Measurements from ENCODE around the gene CEACAM20.
"Not testable (repeated sequence)": the region's sequence is repeated elsewhere in the genome, so short reads cannot be mapped to it uniquely, and the experiment has no call there.

The CEACAM20 gene

GRCh38 chr19:44550976-44551375 lies 21.5 kb upstream of the CEACAM20 start:
- not testable (repeated sequence) for H3K9me3 ChIP-seq (ENCODE audit: control insufficient read depth in 5 of 5, low read length in 5 of 5); H3K9ac ChIP-seq (ENCODE audit: low read length in 5 of 5); H3K27me3 ChIP-seq (ENCODE audit: control insufficient read depth in 5 of 5, insufficient read depth in 4 of 5, low read length in 5 of 5); H3K4me3 ChIP-seq (ENCODE audit: low read depth in 1 of 5, low read length in 5 of 5); H3K36me3 ChIP-seq (ENCODE audit: control insufficient read depth in 5 of 5, insufficient read depth in 5 of 5, low read length in 5 of 5); H3K4me1 ChIP-seq (ENCODE audit: control insufficient read depth in 5 of 5, insufficient read depth in 5 of 5, low read length in 5 of 5); H3K27ac ChIP-seq (ENCODE audit: low read depth, low read length)

GRCh38 chr19:44549507-44549906 lies 20.0 kb upstream of the CEACAM20 start:
- no peak overlapping the region for H3K4me3 ChIP-seq (ENCODE audit: low read depth in 1 of 5, low read length in 5 of 5)
- no peak overlapping the region for H3K27ac ChIP-seq (ENCODE audit: low read depth, low read length)
- H3K9ac ChIP-seq (ENCODE audit: low read length in 5 of 5): no peak overlapping the region
- H3K36me3 ChIP-seq (ENCODE audit: control insufficient read depth in 5 of 5, insufficient read depth in 5 of 5, low read length in 5 of 5): no peaks in the 10 kb centered on the region
- H3K4me1 ChIP-seq (ENCODE audit: control insufficient read depth in 5 of 5, insufficient read depth in 5 of 5, low read length in 5 of 5): no peaks in the 10 kb centered on the region
- H3K27me3 ChIP-seq (ENCODE audit: control insufficient read depth in 5 of 5, insufficient read depth in 4 of 5, low read length in 5 of 5): peaks cover 0 to 5% (median 0%) of the 10 kb centered on the region in 5 donors
- peaks cover 0 to 3% (median 0%) of the 10 kb centered on the region in 5 donors for H3K9me3 ChIP-seq (ENCODE audit: control insufficient read depth in 5 of 5, low read length in 5 of 5)

- Histone ChIP-seq H3K27ac (ENCODE audit: low read depth, low read length) (no peak overlapping the region), H3K27me3 (ENCODE audit: control insufficient read depth in 5 of 5, insufficient read depth in 4 of 5, low read length in 5 of 5) (peaks cover 0 to 8% (median 2%) of the 10 kb centered on the region in 5 donors), H3K36me3 (ENCODE audit: control insufficient read depth in 5 of 5, insufficient read depth in 5 of 5, low read length in 5 of 5) (no peaks in the 10 kb centered on the region), H3K4me3 (ENCODE audit: low read depth in 1 of 5, low read length in 5 of 5) (no peak overlapping the region), H3K9ac (ENCODE audit: low read length in 5 of 5) (no peak overlapping the region), H3K4me1 (ENCODE audit: control insufficient read depth in 5 of 5, insufficient read depth in 5 of 5, low read length in 5 of 5) (no peaks in the 10 kb centered on the region), H3K9me3 (ENCODE audit: control insufficient read depth in 5 of 5, low read length in 5 of 5) (peaks cover 0 to 2% (median 0%) of the 10 kb centered on the region in 5 donors)
Observed at GRCh38 chr19:44548736-44549135, 19.3 kb upstream of the CEACAM20 start.

- H3K9me3 ChIP-seq (ENCODE audit: control insufficient read depth in 5 of 5, low read length in 5 of 5): peaks cover 0 to 3% (median 0%) of the 10 kb centered on the region in 5 donors
- no peaks in the 10 kb centered on the region for H3K4me1 ChIP-seq (ENCODE audit: control insufficient read depth in 5 of 5, insufficient read depth in 5 of 5, low read length in 5 of 5)
- H3K4me3 ChIP-seq (ENCODE audit: low read depth in 1 of 5, low read length in 5 of 5): no peak overlapping the region
- H3K36me3 ChIP-seq (ENCODE audit: control insufficient read depth in 5 of 5, insufficient read depth in 5 of 5, low read length in 5 of 5): no peaks in the 10 kb centered on the region
- no peak overlapping the region for H3K27ac ChIP-seq (ENCODE audit: low read depth, low read length)
- H3K9ac ChIP-seq (ENCODE audit: low read length in 5 of 5): no peak overlapping the region
- H3K27me3 ChIP-seq (ENCODE audit: control insufficient read depth in 5 of 5, insufficient read depth in 4 of 5, low read length in 5 of 5): peaks cover 0 to 8% (median 5%) of the 10 kb centered on the region in 5 donors
Observed at GRCh38 chr19:44544031-44544430, 14.6 kb upstream of the CEACAM20 start.

GRCh38 chr19:44542671-44543070 lies 13.2 kb upstream of the CEACAM20 start:
- H3K9me3 ChIP-seq (ENCODE audit: control insufficient read depth in 5 of 5, low read length in 5 of 5): peaks cover 0 to 3% (median 0%) of the 10 kb centered on the region in 5 donors
- no peak overlapping the region for H3K27ac ChIP-seq (ENCODE audit: low read depth, low read length)

GRCh38 chr19:44540736-44541135 lies 11.3 kb upstream of the CEACAM20 start:
- Histone ChIP-seq H3K36me3 (ENCODE audit: control insufficient read depth in 5 of 5, insufficient read depth in 5 of 5, low read length in 5 of 5) (no peaks in the 10 kb centered on the region), H3K9me3 (ENCODE audit: control insufficient read depth in 5 of 5, low read length in 5 of 5) (peaks cover 0 to 5% (median 0%) of the 10 kb centered on the region in 5 donors), H3K27me3 (ENCODE audit: control insufficient read depth in 5 of 5, insufficient read depth in 4 of 5, low read length in 5 of 5) (peaks cover 0 to 8% (median 6%) of the 10 kb centered on the region in 5 donors), H3K9ac (ENCODE audit: low read length in 5 of 5) (no peak overlapping the region), H3K4me3 (ENCODE audit: low read depth in 1 of 5, low read length in 5 of 5) (no peak overlapping the region), H3K27ac (ENCODE audit: low read depth, low read length) (no peak overlapping the region), H3K4me1 (ENCODE audit: control insufficient read depth in 5 of 5, insufficient read depth in 5 of 5, low read length in 5 of 5) (no peaks in the 10 kb centered on the region)

More at GRCh38 chr19:44542671-44543070, 13.2 kb upstream of the CEACAM20 start:
- Histone ChIP-seq H3K4me1 (ENCODE audit: control insufficient read depth in 5 of 5, insufficient read depth in 5 of 5, low read length in 5 of 5) (no peaks in the 10 kb centered on the region), H3K9ac (ENCODE audit: low read length in 5 of 5) (no peak overlapping the region), H3K27me3 (ENCODE audit: control insufficient read depth in 5 of 5, insufficient read depth in 4 of 5, low read length in 5 of 5) (peaks cover 0 to 8% (median 6%) of the 10 kb centered on the region in 5 donors), H3K36me3 (ENCODE audit: control insufficient read depth in 5 of 5, insufficient read depth in 5 of 5, low read length in 5 of 5) (no peaks in the 10 kb centered on the region), H3K4me3 (ENCODE audit: low read depth in 1 of 5, low read length in 5 of 5) (no peak overlapping the region)

GRCh38 chr19:44539991-44540390 lies 10.5 kb upstream of the CEACAM20 start:
- H3K9me3 ChIP-seq (ENCODE audit: control insufficient read depth in 5 of 5, low read length in 5 of 5): peaks cover 0 to 5% (median 0%) of the 10 kb centered on the region in 5 donors
- peaks cover 0 to 8% (median 6%) of the 10 kb centered on the region in 5 donors for H3K27me3 ChIP-seq (ENCODE audit: control insufficient read depth in 5 of 5, insufficient read depth in 4 of 5, low read length in 5 of 5)
- no peak overlapping the region for H3K27ac ChIP-seq (ENCODE audit: low read depth, low read length)
- no peak overlapping the region for H3K9ac ChIP-seq (ENCODE audit: low read length in 5 of 5)
- H3K4me1 ChIP-seq (ENCODE audit: control insufficient read depth in 5 of 5, insufficient read depth in 5 of 5, low read length in 5 of 5): no peaks in the 10 kb centered on the region
- no peaks in the 10 kb centered on the region for H3K36me3 ChIP-seq (ENCODE audit: control insufficient read depth in 5 of 5, insufficient read depth in 5 of 5, low read length in 5 of 5)
- H3K4me3 ChIP-seq (ENCODE audit: low read depth in 1 of 5, low read length in 5 of 5): no peak overlapping the region

- H3K9ac ChIP-seq (ENCODE audit: low read length in 5 of 5): no peak overlapping the region
- H3K4me3 ChIP-seq (ENCODE audit: low read depth in 1 of 5, low read length in 5 of 5): no peak overlapping the region
- H3K4me1 ChIP-seq (ENCODE audit: control insufficient read depth in 5 of 5, insufficient read depth in 5 of 5, low read length in 5 of 5): no peaks in the 10 kb centered on the region
- H3K36me3 ChIP-seq (ENCODE audit: control insufficient read depth in 5 of 5, insufficient read depth in 5 of 5, low read length in 5 of 5): no peaks in the 10 kb centered on the region
- H3K9me3 ChIP-seq (ENCODE audit: control insufficient read depth in 5 of 5, low read length in 5 of 5): peaks cover 0 to 5% (median 0%) of the 10 kb centered on the region in 5 donors
- H3K27me3 ChIP-seq (ENCODE audit: control insufficient read depth in 5 of 5, insufficient read depth in 4 of 5, low read length in 5 of 5): peaks cover 0 to 7% (median 4%) of the 10 kb centered on the region in 5 donors
- no peak overlapping the region for H3K27ac ChIP-seq (ENCODE audit: low read depth, low read length)
Observed at GRCh38 chr19:44539236-44539826, 9.9 kb upstream of the CEACAM20 start.

GRCh38 chr19:44535361-44535760 lies 5.9 kb upstream of the CEACAM20 start:
- H3K27me3 ChIP-seq (ENCODE audit: control insufficient read depth in 5 of 5, insufficient read depth in 4 of 5, low read length in 5 of 5): peaks cover 6 to 13% (median 11%) of the 10 kb centered on the region in 5 donors

GRCh38 chr19:44532819-44533218 lies 3.3 kb upstream of the CEACAM20 start:
- peaks cover 0 to 3% (median 0%) of the 10 kb centered on the region in 5 donors for H3K9me3 ChIP-seq (ENCODE audit: control insufficient read depth in 5 of 5, low read length in 5 of 5)
- H3K4me1 ChIP-seq (ENCODE audit: control insufficient read depth in 5 of 5, insufficient read depth in 5 of 5, low read length in 5 of 5): no peaks in the 10 kb centered on the region
- H3K27me3 ChIP-seq (ENCODE audit: control insufficient read depth in 5 of 5, insufficient read depth in 4 of 5, low read length in 5 of 5): peaks cover 5 to 19% (median 12%) of the 10 kb centered on the region in 5 donors
- no peak overlapping the region for H3K27ac ChIP-seq (ENCODE audit: low read depth, low read length)
- H3K36me3 ChIP-seq (ENCODE audit: control insufficient read depth in 5 of 5, insufficient read depth in 5 of 5, low read length in 5 of 5): no peaks in the 10 kb centered on the region
- H3K4me3 ChIP-seq (ENCODE audit: low read depth in 1 of 5, low read length in 5 of 5): no peak overlapping the region
- no peak overlapping the region for H3K9ac ChIP-seq (ENCODE audit: low read length in 5 of 5)

More at GRCh38 chr19:44535361-44535760, 5.9 kb upstream of the CEACAM20 start:
- not testable (repeated sequence) for H3K4me3 ChIP-seq (ENCODE audit: low read depth in 1 of 5, low read length in 5 of 5); H3K4me1 ChIP-seq (ENCODE audit: control insufficient read depth in 5 of 5, insufficient read depth in 5 of 5, low read length in 5 of 5); H3K27ac ChIP-seq (ENCODE audit: low read depth, low read length); H3K9me3 ChIP-seq (ENCODE audit: control insufficient read depth in 5 of 5, low read length in 5 of 5); H3K36me3 ChIP-seq (ENCODE audit: control insufficient read depth in 5 of 5, insufficient read depth in 5 of 5, low read length in 5 of 5); H3K9ac ChIP-seq (ENCODE audit: low read length in 5 of 5)

Measured in subcutaneous abdominal adipose tissue (tissue), 5 donors.